Activated CD4-positive, CD25-positive, alpha-beta regulatory T cell (primary cell): ENCODE data around the gene SLC5A10.

Experiments
- DNase-seq, 4 experiments: peaks; one replicate each; lab custom pipeline; 2025; lab: John Stamatoyannopoulos, UW

Gene SLC5A10

DNA sequence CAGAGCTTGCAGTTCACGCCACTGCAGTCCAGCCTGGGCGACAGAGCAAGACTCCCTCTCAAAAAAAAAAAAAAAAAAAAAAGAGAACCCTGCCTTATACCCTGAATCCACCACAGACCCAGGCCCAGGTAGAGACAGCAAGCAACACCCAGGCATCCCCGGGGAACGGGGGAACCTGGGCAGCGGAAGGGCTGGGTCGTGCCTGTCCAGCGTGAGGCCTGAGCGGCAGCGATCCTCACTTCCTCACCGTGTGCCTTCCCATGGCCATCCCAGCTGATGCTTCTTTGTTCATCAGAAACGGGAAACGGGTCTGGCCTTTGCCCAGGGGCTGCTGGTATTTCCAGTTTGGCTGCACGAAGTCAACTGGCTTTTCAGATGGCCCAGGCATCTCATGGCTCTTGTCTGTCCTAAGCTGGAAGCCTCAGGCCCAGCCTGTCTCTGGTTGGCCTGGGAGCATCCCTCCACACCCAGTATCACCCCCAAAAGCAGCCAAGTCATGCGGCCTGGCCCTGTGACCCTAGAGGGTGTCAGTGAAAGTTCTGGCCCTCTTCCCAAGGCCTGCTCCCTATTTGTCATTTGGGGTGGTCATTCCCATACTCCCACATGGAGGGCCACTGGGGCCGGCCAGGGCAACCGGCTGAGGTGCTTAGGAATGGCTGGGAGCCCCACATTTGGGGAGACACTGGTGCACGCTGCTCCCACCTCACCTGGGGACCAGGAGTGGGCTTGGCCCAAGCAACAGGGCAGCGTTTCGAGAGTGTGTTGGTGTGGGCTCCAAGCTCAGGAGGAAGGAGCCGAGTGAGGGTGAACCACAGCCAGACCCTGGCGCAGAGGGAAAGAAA lies 32.5 kb downstream of the SLC5A10 start:
- DNase-seq, result no peak

DNA sequence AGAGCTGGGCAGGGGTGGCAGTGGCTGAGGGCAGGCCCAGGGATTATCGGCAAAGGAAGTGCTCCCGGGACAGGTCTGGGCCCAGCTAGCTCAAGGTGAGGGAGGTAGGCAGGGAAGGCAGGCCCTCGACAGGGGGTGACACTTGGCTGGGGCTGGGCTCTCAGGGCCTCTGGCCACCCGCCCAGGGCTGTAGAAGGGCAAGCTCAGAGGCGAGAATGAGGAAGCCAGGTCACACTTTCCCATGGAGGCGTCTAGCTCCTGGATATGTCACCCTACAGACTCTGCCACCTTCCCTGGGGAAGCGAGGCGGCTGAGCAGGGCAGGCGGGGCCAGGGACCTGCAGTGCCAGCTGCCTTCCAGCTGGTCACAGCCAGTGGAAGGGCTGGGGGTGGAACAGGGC lies 33.5 kb downstream of the SLC5A10 start:
- DNase-seq, result no peak

DNA sequence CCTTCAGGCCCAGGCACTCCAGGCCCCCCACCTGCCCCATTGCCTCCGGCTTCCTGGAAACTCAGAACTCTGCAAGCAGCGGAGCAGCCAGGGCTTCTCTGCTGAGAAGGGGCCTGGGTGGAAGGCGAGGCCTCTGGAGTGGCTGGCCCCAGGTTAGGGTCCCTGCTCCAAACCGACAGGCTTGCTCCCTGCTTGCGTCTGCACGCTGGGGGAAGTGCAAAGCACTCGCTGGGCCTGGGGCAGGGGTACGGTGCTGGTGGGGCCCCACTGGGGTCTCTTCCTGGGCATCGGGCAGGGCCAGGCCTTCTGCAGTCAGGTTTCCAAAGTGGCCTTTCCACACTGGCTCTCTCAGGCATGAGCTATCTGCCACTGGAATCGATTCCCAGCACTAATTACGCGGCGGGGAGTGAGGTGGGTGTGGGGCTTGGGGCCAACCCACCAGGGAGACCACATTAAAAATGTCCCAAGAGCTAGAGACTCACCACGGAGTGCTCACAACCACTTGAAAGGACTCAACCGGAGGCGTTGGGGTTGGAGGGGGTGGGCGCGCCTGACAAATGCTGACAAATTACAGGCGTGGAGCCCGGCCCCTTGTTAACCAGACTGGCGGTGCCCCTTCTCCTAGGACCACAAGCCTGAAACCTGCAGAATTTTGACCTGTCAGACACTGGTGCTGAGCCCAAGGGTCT lies 34.7 kb downstream of the SLC5A10 start:
- no peak for DNase-seq

DNA sequence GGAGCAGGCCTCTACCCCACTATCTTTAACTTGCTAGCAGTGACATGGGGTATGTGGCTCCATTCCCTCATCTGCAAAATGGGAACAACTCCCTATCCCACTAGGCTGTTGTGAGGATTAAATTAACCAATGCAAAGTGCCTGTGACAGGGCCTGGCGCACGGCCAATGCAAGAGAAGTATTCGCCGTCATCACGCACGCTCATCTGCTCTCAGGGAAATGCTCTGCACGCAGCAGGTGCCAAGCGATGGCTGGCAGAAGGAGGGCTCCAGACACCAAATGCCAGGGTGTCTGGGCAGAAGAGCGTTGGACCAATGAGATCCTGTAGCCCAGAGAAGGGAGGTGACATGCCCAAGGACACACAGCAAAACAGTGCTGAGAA lies 35.3 kb downstream of the SLC5A10 start:
- no peak for DNase-seq

GRCh38 chr17:18987862-18988545 lies 36.0 kb downstream of the SLC5A10 start:
- DNase-seq, result no peak

DNA sequence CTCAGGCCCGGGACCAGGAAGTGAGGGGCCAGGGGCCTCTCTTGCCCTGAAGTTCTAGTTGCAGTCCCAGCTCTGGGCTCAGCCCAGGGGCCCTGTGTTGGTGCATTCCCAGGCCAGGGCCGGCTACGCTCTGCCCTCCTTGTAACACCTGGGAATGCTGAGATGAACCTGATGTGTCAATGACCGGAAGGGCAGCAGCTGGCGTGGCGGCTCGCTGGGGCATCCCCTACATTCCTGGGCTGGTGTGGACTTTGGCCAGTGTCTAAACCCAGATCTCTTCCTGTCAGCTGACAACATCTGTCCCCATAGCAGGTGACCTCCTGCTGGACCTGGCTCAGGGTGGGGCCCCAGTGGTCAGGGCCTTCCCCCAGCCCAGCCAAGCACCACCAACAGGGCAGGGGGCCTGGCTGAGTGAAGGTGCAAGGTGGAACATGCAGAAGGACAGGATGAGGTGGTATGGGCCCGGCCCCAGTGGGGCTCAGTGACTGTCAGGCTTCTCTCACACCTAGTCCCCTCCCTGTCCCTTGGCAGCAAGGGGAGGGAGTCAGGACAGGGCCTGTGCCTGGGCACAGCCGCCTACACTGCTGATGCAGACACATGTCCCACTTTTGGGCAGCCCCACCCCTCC lies 36.7 kb downstream of the SLC5A10 start:
- DNase-seq, result no peak

DNA sequence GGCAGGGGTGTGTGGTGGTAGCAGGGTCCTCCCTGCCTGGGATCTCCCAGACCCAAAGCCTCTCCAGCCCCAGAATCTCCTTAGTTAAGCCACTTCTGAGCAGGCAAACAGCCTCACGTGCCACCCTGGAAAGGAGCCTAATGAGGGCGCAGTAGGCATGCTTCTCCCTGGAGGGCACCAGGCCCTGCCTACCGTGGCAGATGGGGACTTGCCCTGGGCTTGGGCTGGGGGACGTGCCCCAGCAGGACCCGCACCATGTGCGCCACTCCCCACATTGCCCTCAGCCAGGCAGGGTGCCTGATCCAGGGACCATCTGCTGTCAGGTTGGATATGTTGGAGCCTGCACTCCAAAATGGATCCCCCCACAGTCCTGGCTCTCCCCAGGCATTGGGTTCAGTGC lies 38.4 kb downstream of the SLC5A10 start:
- DNase-seq, result no peak

DNA sequence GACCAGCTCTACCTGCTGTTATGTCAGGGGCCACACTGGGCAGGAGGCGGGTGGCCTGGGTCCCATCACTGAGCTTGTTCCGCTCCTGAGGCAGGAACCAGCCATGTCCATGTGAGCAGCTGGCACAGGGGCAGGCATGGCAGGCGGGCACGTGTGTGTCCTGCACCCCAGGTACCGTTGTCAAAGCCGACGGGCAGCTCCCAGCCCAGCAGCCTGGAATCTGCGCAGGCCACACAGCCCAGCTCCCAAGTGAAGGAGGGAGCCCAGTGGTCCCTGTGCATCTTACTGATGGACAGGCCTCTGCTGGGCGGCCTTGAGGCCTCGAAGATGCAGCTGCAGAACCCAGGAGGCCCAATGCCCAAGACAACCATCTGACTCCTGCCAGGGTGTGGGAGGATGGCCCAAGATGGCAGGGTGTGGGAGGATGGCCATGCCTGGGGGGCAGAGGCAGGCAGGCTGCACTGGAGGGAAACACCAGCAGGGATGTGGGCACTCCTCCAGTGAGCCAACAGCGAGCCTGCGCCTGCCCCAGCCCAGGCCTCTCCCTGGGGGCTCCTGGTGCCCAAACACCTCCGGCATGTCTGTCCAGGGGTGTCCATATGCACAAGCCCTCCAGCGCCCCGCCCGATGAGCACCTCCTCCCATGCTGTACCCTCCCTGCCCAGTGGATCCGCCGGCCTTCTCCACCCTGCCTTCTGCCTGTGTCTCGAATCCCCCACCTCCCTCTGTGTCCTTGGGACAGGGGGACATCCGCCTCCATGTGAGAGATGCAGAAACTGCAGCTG lies 39.8 kb downstream of the SLC5A10 start:
- DNase-seq, result no peak

GRCh38 chr17:18992454-18993130 lies 40.6 kb downstream of the SLC5A10 start:
- DNase-seq, result no peak

DNA sequence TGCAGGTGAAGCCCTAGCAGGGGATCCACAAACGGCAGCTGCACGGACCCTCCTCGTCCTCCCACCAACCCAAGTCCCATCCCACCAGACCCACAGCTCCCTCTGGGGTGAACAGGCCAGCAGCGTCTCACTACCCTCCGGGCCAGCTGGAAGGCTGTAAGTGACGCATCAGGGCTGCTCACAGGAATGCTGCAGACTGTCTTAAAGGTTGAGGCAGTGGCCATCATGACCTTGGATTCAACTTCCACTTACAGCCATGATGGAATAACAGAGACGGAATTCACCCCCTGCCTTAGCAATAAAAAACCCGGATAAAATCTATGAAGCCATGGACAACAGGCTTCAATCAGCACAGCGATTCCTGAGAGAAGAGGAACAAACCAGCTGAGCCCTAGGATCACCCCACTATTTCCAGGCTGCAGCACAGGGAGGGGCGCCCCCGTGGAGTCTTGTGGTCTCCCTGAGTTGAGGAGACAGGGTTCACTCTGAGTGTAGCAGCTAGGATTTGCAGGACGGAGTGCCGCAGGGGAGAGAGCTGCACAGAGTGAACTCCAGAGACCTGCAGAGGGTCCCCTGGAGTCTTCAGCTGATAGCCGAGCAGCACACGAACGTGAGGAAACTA lies 42.1 kb downstream of the SLC5A10 start:
- DNase-seq, result no peak

DNA sequence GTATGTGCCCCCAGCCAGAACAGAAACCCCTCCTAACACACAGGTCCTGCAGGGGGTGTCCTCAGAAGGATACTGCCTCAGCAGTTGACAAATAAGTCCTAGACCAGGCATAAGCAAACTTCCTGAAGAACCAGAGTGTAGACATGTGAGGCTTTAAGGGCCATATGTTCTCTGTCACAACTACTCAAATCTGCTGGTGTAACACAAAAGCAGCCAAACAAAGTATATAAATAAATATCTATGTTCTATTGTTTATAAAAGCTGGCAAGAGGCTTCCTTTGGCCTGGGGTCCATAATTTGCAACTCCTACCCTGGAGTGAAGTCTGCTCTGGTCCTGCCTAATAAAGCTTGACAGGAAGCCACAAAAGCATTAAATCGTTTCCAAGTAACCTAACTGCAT lies 42.7 kb downstream of the SLC5A10 start:
- DNase-seq, result no peak

DNA sequence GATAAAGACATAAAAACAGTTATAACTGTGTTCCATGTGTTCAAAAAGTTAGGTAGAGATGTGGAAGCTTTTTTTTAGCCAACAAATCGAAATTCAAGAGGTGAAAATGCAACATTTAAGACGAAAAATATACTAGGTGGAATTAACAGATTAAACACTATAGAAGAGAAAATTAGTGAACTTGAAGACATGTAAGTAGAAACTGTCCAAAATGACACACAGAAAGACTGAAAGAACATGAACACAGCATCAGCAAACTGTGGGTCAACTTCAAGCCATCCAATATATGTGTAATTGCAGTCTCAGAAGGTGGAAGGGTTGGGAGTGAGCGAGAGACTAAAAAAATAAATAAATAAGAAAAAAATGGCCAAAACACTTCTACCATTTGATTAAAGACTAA lies 43.3 kb downstream of the SLC5A10 start:
- DNase-seq, result no peak

DNA sequence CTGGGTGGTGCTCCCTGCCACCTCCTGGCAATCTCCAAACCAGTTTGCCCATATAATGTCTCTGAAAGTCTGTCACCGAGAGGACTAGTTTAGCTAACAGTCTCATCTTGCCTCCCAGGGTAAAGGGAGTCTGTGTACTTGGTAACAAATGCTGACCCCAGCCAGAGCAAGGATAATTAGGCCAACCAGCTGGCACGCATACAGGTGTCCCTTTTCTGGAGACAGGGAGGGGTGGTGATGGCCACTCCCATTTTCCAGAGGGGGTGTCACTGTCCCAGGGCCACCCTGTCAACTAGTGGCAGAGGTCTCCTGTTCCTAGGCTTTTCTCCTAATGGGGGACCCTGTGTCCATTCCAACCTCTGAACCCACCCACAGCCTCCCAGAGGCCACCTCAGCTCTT lies 44.5 kb downstream of the SLC5A10 start:
- no peak for DNase-seq

- no peak for DNase-seq
These were observed 45.8 kb downstream of the SLC5A10 start for GRCh38 chr17:18997650-18998196.

GRCh38 chr17:18999394-18999793 lies 47.4 kb downstream of the SLC5A10 start:
- no peak for DNase-seq

GRCh38 chr17:18999911-19000310 lies 47.9 kb downstream of the SLC5A10 start:
- no peak for DNase-seq

GRCh38 chr17:19000531-19001325 lies 48.8 kb downstream of the SLC5A10 start:
- DNase-seq, result no peak

DNA sequence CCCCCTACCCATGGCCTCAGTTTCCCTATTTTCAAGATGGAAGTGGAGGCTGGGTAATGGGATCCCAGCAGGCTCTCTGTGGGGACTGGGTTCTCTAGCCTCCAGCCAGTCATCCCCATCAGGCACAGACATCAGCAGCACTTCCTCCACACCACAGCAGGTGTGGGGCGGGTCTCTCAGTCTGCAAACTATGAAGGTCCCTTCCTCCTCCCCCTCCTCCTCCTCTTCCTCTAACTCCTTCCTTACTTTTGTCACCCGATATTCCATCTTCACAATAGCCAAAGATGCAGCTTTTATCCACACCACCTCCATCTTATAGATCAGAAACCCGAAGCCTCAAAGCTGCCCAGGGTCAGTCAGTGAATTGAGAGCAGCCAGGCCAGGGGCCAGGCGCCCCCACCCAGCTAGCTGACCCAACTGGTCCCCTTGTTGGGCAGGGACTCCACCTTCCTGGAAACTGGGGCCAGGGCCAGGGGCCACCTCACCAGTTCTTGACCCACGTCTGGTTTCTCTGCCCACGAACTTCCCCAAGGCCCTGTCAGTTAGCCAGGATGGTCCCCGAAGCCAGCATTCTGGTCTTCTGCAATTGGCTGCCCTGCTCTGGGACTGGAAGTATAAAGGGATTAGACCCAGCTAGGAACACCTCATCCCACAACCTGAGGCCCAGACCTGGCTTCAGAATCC lies 50.1 kb downstream of the SLC5A10 start:
- DNase-seq, result no peak
